Body of pancreas (tissue), 4 donors: ENCODE data around the gene RBBP8NL. TPM values are rescaled to one million over a fixed set of nuclear protein-coding genes. Genes with fewer than 3 reads are reported as not detected.

ENCODE experiments used
- ATAC-seq: fragments of 150-250 bp; one replicate; pipeline ENCODE4 v1.9.1; 2016
- DNase-seq, 4 donors: peaks; one replicate each; pipeline ENCODE4 v3.0.0-alpha.2; 2019
- H3K27ac ChIP-seq, 4 donors: fragments of 200-600 bp; sonication (generic); 1 replicate in 3 of 4; 2 replicates in 1 of 4; pipeline versions ENCODE4 v1.5.1 to v1.6.1; 2016 to 2019; ENCODE audit warnings: mild to moderate bottlenecking in 1 of 4, mixed read lengths in 1 of 4, moderate library complexity in 1 of 4
- H3K27me3 ChIP-seq, 2 donors: fragments of 200-600 bp; sonication (generic); one replicate each; pipeline ENCODE4 v1.6.0; 2016; ENCODE audit warnings: mild to moderate bottlenecking in 1 of 2
- H3K36me3 ChIP-seq, 2 donors: fragments of 200-600 bp; sonication (generic); replicated peaks in 1 of 2; 2 replicates each; pipeline ENCODE4 v1.5.1; 2016; ENCODE audit warnings: low read depth in 2 of 2; ENCODE audit not compliant: insufficient read depth in 1 of 2
- H3K4me1 ChIP-seq: fragments of 200-600 bp; sonication (generic); one replicate; pipeline ENCODE4 v1.6.0; 2016
- H3K4me3 ChIP-seq, 2 donors: fragments of 200-600 bp; sonication (generic); 1 replicate in 1 of 2; 2 replicates in 1 of 2; pipeline ENCODE4 v1.5.1; 2016 to 2019
- H3K9me3 ChIP-seq, 3 donors: fragments of 200-600 bp; sonication (generic); 1 replicate in 2 of 3; 2 replicates in 1 of 3; pipeline ENCODE4 v1.5.1; 2016
- POLR2A ChIP-seq, 3 donors: fragments of 450-650 bp; IDR thresholded peaks; one replicate each; pipeline ENCODE4 v1.6.1; 2016; ENCODE audit warnings: antibody characterized with exemption in 3 of 3, mild to moderate bottlenecking in 2 of 3
- WGBS, 2 donors: methylation state at CpG; one replicate each; pipeline ENCODE4 v1.1.5; 2017; 5-methylcytosine and 5-hydroxymethylcytosine counted together
- intact Hi-C: fragments of 100-400 bp; cut with DNase I; formaldehyde crosslinking; loops from one replicate; pipeline ENCODE4 v1.15.1; 2023
- total RNA-seq, 2 donors: library from RNA; depleted of rRNA; stranded (reverse); fragments of >200 nt; gene quantifications; one replicate each; pipeline ENCODE4 v1.1.0, GENCODE V29; 2016
- TF ChIP-seq, protein P1 (sequence below), 7 experiments: fragments of 450-650 bp in 4 of 7; fragments of 200-600 bp in 3 of 7; sonication (generic) in 3 of 7; IDR thresholded peaks; one replicate each; pipeline ENCODE4 v1.5.1; 2016 to 2019; ENCODE audit warnings: antibody characterized with exemption in 7 of 7

Gene RBBP8NL
- total RNA-seq, 2 donors from 2014 or later = 2.3 TPM

DNA sequence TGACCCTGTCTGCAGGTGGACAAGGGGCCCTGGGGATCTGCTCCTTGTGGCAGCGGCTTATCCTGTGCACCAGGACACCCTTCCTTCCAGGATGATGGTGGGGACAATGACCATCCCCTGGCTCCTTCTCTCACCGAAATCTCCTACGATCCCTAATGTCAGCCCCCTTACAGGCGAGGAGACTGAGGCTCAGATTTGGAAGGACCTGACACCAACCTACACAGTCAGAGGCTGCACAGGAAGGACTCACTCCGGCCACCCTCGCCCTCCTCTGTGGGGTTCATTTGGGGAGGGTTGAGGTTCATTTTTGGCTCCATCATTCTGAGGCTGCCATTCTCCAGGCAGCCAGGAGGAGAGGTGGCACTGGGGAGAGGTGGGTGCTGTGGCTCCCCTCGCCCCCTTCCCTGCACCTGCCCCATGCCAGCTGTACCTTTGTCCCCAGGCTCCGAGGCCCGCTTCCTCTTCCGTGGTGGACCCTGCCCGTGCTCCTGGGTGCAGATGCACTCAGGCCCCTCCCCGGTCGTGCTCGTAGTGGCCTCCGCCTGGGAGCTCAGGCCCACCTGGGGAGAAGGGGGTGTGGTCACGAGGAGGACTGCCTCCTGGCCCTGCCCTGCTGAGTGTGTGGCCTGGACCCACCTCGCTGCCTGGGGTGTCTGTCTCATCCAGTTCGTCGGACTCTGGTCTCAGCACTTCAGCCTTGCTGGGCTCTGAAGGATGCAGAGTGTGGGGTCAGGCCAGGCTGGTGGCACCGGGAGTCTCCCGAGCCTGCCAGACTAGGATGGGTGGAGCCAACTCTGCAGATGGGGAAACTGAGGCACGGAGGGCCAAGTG lies 14.9 kb downstream of the RBBP8NL start:
- Histone ChIP-seq H3K9me3 (no peaks in the 10 kb centered on the region), H3K4me1 (peaks cover 28% of the 10 kb centered on the region), H3K27ac (no peak overlapping the region), H3K36me3 (no peaks in the 10 kb centered on the region), H3K27me3 (no peaks in the 10 kb centered on the region), H3K4me3 (no peak overlapping the region)
- DNase-seq (no peak), ATAC-seq (no peak)
- 76 to 83% methylated on average over 7 to 18 of the region's 22 CpGs for WGBS, 2 donors
- TF ChIP-seq POLR2A (IDR thresholded peaks at IDR 0.05) = no peak
- TF ChIP-seq, protein P1, sequence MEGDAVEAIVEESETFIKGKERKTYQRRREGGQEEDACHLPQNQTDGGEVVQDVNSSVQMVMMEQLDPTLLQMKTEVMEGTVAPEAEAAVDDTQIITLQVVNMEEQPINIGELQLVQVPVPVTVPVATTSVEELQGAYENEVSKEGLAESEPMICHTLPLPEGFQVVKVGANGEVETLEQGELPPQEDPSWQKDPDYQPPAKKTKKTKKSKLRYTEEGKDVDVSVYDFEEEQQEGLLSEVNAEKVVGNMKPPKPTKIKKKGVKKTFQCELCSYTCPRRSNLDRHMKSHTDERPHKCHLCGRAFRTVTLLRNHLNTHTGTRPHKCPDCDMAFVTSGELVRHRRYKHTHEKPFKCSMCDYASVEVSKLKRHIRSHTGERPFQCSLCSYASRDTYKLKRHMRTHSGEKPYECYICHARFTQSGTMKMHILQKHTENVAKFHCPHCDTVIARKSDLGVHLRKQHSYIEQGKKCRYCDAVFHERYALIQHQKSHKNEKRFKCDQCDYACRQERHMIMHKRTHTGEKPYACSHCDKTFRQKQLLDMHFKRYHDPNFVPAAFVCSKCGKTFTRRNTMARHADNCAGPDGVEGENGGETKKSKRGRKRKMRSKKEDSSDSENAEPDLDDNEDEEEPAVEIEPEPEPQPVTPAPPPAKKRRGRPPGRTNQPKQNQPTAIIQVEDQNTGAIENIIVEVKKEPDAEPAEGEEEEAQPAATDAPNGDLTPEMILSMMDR (IDR thresholded peaks at IDR 0.05) = no peak
- intact Hi-C loops = no loop called here

DNA sequence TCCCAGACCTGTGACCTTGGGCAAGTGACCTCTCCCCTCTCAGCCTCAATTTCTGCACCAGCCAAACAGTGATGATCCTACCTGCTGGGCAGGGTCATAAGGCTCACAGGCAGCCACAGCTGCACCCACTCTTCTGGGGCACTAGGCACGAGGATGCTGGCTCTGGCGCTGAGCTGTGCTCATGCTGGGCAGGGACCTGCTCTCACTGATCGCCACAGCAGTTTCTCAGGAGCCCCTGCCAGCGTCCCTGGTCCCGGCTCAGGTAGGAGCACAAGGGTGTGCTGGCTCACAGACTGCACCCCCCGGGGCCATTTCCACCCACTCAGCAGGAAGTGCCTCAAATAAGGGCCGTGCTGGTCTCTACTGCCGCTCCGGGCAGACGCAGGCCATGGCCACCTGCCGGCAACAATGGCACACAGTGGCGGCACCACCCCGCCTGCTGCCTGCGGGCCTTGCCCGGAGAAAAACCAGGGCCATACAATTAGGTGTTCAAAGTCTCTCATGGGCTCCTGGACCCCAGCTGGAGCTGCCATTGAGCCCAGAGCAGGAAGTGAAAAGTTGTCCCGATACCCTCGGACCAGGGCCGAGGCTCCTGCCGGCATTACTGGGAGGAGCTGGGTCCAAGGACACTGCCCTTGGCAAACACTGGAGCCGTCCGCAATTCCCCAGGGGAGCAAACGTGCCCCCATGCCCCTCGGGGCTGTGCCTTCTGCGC lies 15.7 kb downstream of the RBBP8NL start:
- intact Hi-C loops = no loop called here
- ATAC-seq (no peak), DNase-seq (no peak)
- no peaks in the 10 kb centered on the region for H3K36me3 ChIP-seq
- no peak overlapping the region for H3K4me3 ChIP-seq
- H3K9me3 ChIP-seq = no peaks in the 10 kb centered on the region
- H3K4me1 ChIP-seq = peaks cover 31% of the 10 kb centered on the region
- WGBS, 2 donors = 61% methylated on average over 22 of the region's 24 CpGs; no CpG with 5 or more reads in 1 of the 2 donors
- no peak overlapping the region for H3K27ac ChIP-seq
- H3K27me3 ChIP-seq = no peaks in the 10 kb centered on the region
- no peak for TF ChIP-seq POLR2A (IDR thresholded peaks at IDR 0.05)
- TF ChIP-seq, protein P1 (IDR thresholded peaks at IDR 0.05) = no peak

DNA sequence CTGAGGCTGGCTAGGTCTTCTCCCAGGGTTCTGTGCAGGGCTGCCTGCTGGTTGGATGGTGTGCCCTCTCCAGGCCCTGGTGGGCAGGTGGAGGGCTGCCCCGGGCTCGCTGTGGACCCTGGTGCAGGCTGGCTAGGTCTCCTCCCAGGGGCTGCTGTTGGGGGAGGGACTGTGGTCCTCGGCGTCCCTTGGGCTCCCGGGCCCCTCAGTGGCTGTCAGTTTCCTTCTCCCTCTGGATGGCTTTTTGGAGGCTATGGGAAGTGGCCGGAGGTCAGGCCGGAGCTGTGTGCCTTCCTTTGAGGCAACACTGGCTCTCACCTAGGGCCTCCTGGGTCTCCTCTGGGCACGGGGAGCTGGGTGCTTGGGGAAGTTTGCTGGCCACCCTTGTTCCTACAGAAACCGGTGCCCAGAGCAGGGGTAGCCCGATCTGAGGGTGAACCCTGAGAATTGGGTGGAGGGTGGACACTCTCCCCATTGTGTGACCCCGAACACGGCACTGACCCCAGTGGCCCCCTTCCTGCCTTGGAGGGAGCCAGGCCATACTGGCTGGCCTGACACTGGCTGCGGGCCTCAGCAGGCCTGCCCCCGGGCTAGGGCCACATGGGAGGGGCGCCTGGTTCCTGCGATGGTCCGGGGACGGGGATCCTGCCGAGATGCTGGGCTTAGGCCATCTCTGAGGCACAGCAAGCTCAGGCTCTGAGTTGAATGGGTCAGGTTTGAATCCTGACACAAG lies 16.4 kb downstream of the RBBP8NL start:
- Histone ChIP-seq H3K36me3 (no peaks in the 10 kb centered on the region), H3K9me3 (no peaks in the 10 kb centered on the region), H3K27me3 (no peaks in the 10 kb centered on the region), H3K4me1 (peaks cover 38% of the 10 kb centered on the region), H3K4me3 (no peak overlapping the region), H3K27ac (peak overlapping the region in 1 of 4 donors; percentile 27)
- 90 to 91% methylated on average over 8 to 19 of the region's 19 CpGs for WGBS, 2 donors
- TF ChIP-seq POLR2A (IDR thresholded peaks at IDR 0.05) = no peak
- TF ChIP-seq, protein P1 (IDR thresholded peaks at IDR 0.05) = no peak
- no peak for ATAC-seq
- no peak for DNase-seq
- intact Hi-C loops = no loop called here

DNA sequence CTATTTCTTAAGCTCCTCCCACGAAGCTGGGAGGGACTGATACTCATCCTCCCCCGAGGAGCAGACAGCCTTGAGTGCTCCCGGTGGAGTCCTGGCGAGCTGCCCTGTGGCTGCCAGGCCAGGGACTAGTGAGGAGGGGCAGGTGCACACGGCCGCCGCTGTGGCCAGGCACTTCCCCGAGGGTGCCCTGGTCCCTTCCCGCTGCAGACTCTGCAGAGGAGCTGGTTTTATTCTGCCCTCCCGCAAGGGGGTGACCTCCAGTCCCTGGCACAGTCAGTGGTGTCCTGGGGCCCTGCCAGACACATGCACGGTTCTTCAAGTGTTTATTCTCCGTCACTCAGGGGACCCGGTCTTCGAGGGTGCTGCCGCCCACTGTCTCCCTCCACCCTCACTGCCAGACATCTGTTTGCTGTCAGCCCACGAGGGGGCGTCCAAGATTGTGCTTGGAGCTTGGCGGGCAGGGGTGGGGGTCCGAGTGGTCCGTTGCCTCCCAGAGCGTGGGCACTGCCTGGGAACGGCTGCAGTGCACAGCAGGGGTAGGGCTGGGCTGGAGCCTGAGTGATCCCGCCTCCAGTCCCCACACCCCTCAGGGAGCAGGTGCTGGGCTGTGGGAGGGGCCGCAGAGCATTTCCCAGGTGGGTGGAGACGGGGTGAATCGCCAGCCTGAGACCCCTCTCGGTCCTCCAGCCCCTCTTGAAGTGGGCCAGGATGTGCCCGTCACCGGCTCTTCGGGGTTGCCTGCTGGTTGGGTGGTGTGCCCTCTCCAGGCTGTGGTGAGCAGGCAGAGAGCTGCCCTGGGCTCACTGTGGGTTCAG lies 17.2 kb downstream of the RBBP8NL start:
- peak; percentile 38 for ATAC-seq
- 8% methylated on average over 28 of the region's 30 CpGs; no CpG with 5 or more reads in 1 of the 2 donors for WGBS, 2 donors
- peak overlapping the region in 2 of 4 donors; percentile 9 to 27 for H3K27ac ChIP-seq
- H3K27me3 ChIP-seq = no peaks in the 10 kb centered on the region
- no peak overlapping the region for H3K4me3 ChIP-seq
- H3K9me3 ChIP-seq = no peaks in the 10 kb centered on the region
- peaks cover 46% of the 10 kb centered on the region for H3K4me1 ChIP-seq
- H3K36me3 ChIP-seq = no peaks in the 10 kb centered on the region
- intact Hi-C loops = no loop called here
- TF ChIP-seq, protein P1 (IDR thresholded peaks at IDR 0.05) = peak in 6 of 7 experiments; percentile 14 to 49 (median 34)
- TF ChIP-seq POLR2A (IDR thresholded peaks at IDR 0.05) = no peak
- DNase-seq = peak; percentile 71 to 89 (median 84)
